Neural progenitor cell (in vitro differentiated cells): ENCODE data around the gene LDLRAD4.

Experiments
- EZH2 ChIP-seq: fragments of 200-600 bp; sonication (generic); IDR thresholded peaks from 2 replicates; pipeline ENCODE4 v1.6.1; 2017; ENCODE audit warnings: antibody characterized with exemption, mild to moderate bottlenecking, moderate library complexity
- TF ChIP-seq, protein P1 (sequence below): fragments of 200-600 bp; sonication (generic); IDR thresholded peaks from 2 replicates; pipeline ENCODE4 v1.5.1; 2017; ENCODE audit warnings: antibody characterized with exemption, mild to moderate bottlenecking

DNA sequence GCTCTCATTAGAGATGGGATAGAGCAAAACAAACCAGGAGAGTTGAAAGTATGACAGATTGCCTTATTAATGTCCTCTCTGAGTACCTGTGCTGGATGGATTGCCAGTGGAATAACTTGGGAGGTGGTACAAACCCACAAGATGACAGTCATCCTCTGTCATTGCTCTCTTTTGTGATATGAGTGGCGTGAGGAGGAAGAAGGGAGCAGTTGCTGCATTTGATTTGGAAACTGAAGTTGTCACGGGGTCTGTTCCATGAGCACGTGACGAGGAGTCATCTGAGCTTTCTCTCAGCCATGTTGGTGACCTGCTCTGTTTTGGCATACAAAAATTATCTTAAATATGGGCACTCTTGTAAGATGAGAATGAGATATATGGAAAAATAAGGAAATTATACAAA, 302.9 kb downstream of the LDLRAD4 start:
- no peak for TF ChIP-seq EZH2
- TF ChIP-seq, protein P1, sequence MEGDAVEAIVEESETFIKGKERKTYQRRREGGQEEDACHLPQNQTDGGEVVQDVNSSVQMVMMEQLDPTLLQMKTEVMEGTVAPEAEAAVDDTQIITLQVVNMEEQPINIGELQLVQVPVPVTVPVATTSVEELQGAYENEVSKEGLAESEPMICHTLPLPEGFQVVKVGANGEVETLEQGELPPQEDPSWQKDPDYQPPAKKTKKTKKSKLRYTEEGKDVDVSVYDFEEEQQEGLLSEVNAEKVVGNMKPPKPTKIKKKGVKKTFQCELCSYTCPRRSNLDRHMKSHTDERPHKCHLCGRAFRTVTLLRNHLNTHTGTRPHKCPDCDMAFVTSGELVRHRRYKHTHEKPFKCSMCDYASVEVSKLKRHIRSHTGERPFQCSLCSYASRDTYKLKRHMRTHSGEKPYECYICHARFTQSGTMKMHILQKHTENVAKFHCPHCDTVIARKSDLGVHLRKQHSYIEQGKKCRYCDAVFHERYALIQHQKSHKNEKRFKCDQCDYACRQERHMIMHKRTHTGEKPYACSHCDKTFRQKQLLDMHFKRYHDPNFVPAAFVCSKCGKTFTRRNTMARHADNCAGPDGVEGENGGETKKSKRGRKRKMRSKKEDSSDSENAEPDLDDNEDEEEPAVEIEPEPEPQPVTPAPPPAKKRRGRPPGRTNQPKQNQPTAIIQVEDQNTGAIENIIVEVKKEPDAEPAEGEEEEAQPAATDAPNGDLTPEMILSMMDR: no peak
